GM18867 (cell line): ENCODE data around the gene RERG.

Source experiments
- ATAC-seq: cut with Tn5 transposase; IDR thresholded peaks from one replicate; pipeline ENCODE4 v1.9.1; 2021; ENCODE audit warnings: mild to moderate bottlenecking, moderate library complexity; ENCODE audit not compliant: unreplicated experiment

The RERG gene

DNA sequence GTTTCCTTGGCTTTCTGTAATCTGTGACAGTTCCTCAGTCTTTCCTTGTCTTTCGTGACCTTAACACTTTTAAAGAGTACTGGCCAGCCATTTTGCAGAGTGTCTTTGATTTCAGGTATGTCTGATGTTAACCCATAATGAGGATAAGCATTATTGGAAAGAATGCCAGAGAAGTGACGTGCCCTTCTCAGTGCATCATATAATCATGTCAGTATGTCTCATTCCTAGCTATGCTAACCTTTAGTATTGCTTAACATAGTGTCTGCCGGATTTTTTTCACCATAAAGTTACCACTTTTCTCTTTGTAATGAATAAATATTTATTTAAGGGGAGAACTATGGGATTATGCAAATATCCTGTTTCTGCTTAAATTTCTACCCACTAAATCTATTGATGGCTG is 28.5 kb downstream of the RERG start:
- no peak for ATAC-seq

DNA sequence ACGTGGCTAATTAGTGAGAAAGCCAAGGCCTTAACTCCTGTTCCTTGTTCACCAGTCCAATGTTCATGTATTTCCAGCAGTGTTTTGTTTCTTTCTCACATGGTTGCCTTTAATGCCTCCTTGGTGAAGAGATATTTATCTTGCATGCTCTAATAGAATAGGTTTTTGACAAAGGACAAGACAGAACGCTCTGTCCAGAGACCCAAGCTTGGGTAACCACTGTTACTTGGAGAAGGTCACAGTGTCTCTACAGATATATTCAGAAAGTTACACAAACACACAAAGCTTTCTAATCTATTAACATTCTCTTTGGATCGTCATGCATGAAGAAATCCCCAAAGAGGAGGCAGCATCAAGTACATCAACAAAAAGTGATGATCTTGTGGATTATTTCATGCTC is 33.1 kb downstream of the RERG start:
- ATAC-seq: no peak

DNA sequence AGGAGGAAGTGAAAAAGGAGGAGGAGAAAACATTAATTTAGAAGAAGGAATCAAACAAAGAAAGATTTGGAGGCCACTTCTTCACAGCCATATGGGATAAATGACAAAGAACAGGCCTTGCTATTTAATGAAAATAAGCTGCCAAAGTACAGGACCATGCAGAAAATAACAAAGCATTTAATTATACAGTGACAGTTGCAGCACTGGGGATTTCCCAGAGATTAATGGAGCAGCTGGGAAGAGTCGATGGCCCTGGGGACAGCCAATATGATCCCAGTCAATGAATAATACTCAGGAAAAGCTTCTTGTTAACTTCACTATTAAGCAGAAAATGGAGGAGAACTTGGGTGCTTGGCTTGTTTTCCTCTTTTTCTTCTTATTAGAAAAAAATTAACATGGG is 34.6 kb downstream of the RERG start:
- no peak for ATAC-seq

DNA sequence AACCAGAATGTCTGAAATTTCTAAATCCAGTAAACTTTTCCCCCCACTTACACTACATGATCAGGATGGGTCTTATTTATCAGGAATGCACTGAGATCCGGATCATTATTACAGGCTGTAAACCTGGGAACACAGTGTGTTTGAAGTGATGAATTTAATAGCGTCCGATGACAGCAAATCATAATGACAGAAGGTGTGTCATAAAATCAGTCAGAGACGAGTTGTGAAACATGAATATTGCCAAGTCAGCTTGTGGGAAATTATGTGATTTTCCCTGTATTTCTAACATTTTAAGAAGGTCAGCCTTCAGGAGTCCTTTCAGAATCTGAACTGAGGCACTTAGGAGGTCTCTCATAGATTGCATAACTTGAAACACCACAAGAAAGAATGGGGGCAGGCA is 36.7 kb downstream of the RERG start:
- ATAC-seq: no peak

DNA sequence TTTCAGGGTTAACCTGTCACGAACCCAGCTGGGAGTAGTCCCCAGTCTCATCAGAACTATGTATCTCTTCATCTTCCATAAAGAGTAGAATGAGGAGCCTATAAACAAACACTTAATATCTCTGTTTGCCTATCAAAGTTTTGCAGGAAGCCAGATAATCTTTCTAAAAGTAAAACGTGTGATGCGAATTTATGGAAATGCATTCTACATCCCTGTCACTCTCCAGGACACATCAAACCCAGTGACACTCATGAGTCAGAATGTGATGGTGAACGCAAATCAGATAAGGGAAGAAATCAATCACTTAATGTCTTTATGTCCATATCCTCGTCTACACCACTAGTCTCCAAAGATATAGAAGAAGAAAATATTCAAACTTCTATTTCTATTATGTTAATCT is 37.4 kb downstream of the RERG start:
- no peak for ATAC-seq

DNA sequence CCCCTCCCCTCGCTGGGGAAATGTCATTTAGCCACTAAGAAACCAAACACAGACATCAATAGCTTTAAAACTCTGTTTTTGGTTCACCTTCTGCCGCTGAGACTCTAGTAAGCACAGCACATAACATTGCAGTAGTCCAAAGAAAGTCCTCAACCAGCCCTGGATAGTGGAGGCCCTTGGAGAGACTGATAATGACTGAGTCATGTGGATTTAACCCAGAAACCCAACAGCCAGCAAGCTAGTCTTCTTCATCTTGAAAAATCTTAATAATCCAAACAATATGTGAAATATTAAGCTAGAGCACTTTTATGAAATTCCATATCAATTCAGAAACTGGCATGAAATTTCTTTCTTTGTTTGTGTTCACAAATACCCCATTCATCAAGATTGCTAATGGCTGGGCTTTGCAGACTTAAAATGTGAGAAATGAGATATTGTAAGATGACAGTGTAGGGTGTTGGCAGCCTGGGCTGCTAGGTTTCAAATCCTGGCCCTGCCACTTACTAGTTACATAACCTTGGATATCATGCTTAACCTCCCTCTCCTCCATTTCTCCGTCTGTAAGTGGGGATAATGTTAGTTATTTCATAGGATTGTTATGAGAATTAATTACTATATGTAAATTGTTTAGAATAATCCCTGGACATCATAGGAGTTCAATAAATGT is 40.1 kb downstream of the RERG start:
- ATAC-seq: no peak

DNA sequence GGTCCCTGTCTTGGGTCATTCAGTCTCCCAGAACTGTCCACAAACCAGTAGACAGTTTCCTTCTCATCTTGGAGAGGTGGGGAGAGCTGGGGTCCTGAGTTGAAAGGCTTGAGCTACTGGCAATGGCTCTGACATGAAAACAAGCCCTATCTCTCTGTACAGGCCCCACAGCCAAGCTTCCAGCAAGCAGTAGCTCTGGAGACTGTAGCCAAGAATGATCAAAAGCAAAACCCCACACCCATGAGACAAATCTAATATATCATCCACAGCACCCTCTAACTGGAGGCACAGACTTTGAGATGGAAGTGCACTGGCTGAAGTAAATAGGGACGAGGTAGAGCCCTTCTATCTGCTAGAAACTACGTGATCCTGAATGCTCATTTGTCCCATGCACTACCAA is 40.9 kb downstream of the RERG start:
- ATAC-seq: no peak

DNA sequence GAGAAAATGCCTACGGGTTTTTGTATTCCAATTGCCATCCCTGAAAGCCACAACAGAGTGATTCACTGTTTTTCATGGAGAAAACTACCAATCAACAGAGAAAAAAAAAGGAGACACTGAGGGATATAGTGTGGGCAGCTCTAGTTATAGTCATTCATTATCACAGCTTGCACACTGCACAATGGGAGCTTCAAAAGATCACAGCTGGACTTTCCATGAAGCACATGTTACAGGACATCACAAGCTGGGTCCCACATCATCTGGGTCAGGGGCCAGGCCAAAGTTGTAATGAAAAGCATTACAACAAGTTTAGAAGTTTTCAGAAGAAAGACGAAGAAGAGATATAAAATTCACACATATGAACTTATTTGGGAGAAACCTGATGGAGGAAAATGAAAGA is 41.5 kb downstream of the RERG start:
- no peak for ATAC-seq

DNA sequence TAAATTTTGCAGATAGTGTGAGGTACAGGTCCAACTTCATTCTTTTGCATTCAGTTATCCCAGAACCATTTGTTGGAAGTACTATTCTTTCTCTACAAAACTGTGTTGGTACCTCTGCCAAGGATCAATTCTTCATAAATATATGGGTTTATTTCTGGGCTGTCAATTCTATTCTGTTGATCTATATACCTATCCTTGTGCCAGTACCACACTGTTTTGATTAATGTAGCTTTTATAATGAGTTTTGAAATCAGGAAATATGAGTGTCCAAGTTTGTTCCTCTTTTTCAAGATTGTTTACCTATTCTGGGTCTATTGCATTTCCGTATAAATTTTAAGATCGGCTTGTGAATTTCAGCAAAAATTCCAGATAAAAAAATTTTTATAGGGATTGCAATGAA is 48.1 kb downstream of the RERG start:
- ATAC-seq: no peak

DNA sequence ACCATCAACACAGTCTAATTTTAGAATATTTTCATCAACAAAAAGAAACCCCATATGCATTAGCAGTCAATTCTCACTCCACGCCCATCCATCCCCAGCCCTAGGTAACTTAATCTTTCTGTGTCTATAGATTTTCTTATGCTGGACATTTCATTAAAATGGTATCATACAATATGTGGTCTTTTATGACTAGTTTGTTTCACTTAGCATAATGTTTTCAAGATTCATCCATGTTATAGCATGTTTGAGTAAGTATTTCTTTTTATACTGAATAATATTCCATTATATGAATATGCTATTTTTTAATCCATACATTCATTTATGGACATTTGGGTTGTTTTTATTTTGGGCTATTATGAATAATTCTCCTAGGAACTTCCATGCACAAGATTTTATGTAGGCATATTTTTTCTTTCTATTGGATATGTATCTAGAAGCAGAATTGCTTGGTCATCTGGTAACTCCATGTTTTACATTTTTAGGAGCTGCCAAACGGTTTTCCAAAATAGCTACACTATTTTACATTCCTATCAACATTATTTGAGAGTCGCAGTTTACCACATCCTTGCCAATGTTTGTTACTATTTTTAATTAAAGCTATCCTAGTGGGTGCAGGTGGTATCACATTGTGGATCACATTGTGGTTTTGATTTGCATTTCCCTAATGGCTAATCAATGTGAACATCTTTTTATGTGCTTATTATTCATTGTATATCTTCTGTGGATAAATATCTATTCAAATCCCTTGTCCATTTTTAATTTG is 49.0 kb downstream of the RERG start:
- no peak for ATAC-seq

DNA sequence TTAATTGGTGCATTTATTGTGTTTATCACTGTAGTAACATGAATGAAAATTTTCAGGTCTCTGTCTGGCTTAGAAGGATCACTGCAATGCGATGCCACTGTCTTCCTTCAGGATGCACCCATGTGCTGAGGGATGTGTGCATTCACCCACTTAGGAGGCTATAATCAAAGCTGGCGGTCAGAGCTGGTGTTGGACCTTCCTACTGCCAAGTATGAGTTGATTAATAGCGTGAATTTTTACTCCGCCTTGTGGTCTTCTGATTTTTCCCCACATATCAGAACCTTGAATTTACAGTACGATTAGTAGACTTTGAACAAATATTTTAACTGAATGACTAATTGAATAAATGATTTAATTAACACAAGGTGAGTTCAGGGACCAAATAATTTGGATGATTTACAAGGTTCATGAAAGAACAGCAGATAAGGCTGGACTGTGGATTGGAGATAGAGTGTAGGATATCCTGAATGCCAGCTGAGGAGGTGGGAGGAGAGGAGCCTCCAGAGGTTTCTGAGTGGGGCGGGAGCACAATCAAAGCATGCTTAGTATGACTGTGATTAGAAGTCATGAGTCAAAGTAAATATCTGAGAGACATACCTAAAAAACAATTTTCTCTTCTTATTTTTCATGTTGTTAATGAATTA is 50.1 kb downstream of the RERG start:
- no peak for ATAC-seq

DNA sequence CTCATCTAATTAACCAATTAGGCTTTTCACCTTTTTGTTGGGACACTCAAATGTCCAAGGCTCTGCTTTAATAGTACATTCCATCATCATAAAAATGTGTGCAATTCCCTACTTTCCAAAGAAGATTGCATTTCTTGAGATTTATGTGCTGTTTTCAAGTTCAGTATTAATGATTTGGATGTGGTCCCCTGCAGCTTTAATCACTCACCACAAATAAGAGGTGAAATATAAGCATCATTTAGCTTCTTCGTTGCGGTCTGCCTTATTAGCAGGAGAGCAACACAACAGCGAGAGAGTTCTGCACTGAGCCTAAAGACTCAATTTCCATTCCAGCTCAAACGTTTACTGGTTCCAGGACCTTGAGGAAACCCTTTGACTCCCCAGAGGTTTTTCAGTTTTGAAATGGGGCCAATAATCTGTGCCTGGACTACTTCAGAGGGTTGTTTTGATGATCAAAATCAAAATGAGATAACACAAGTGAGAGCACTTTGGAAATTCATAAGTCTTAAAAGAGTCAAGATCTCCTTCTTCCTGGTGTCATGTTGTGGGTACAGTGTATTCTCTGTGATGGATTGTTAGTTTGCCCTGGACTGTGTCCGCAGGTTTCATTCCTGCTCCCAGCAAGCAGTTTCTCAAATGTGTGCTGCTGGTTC is 53.1 kb downstream of the RERG start:
- no peak for ATAC-seq

DNA sequence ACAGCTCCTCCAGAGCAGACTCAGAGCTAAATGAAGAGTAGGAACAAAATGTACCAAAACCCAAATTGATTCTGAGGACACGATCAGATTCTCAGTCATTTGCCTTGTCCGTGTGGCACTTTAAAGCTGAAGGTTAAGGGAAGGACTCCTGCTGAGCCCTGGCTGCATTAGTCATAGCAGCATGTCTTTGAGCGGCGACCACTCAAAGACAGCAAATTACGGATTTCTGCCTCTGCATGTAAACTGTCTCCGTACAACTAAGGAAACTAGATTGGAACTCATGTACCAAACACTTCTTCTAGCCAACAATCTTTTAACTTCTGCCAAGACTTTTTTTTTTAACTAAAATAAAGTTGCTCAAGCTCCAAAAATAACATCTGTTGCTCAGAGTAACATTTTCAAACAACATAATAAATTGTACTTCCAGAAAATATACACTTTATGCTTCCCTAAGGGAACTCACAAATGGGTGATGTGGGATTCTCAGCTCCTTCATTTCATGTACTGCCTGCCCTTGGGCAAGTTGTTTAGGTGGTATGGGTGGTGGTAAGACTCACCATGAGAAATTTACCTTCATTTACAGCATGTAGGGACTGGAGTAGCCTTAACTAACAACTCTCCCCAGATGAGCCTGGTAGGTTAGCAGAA is 56.1 kb downstream of the RERG start:
- ATAC-seq: no peak

DNA sequence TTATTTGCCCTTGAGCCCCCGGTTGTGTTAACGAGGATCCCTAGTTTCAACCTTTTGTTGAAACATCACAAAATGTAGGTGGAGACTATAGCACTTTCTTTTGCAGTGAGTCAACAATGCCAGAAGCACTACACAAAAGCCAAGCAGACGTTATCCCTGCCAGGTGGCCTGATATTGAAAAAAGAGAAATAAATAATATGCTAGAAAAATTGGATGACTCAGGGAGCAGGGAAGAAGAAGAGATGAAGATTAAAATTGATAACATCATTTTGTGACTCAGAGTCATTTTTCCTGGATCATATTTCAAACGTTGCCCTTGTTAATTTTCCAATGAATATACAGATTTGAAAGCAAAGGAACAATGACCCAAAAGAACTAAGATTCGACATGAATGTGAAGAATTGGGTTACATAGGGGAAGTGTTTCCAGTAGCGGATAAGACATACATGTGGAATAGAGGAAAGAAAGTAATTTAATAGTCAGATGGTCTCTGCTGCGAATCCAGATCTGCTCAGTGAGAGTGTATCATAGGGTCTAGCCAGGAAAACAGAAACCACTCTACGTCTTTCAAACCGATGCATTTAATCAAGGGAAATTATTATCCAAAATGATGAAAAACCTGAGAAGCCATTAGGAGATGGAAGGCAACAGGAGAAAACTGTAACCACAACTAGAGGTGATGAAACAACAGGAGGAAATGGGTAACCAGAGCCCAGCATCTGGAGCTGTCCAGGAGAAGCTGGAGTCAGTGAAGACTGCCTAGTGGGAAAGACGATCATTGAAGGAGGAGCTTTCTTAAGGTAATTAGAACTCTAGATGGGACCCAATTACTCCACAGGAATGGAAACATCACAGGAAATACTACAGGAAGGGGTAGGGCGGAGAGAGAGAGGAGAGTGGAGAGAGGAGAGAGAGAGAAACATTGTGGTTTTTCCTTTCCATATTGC is 57.9 kb downstream of the RERG start:
- no peak for ATAC-seq

DNA sequence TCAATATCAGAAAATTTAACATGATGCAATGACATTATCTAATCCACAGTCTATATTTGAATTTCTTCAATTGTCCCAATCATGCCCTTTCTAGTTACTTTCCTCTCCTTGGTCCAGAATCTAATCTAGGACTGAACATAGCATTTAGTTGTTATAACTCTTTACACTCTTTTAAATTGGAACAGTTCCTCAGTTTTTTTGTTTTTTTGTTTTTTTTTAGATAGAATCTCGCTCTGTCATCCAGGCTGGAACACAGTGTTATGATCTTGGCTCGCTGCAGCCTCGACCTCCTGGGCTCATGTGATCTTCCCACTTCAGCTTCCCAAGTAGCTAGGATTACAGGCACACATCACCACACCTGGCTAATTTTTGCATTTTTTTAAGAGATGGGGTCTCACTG is 63.1 kb downstream of the RERG start:
- no peak for ATAC-seq

DNA sequence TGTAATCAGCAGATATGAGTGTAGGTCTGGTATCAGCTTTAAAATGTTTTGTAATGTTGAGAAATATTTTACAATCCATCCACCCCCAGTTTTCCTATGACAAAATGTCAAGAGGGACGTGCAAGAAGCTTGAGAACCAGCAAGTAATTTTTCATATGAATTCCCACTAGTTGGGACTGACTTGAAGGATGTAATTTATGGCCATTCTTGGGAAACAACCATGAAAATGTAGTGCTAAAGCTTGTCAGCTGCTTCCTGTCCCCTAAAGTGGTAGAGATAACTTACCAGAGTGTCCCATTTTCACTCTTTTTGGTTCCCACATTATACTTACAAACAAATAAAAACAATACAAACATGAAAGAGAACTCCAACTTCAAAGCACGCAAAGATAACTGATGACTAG is 63.9 kb downstream of the RERG start:
- ATAC-seq: no peak

DNA sequence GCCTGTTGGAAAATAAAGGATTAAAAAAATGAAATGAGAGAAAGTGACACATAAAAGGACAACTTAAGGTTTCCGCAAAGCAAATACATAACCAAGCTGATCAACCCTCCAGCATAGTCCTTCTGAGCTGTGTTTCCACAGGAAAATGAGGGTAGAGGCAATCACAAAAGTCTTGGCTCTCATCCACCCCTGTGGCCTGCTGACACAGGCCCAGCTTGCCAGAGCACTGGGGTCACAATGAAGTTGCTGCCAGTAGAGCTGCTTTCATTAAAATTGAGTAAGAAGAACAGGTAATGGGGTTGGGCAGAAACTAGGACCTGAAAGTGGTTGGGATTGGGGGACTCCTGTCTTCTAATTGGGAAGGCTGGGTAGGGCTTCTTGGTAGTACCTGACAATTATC is 65.9 kb downstream of the RERG start:
- no peak for ATAC-seq

DNA sequence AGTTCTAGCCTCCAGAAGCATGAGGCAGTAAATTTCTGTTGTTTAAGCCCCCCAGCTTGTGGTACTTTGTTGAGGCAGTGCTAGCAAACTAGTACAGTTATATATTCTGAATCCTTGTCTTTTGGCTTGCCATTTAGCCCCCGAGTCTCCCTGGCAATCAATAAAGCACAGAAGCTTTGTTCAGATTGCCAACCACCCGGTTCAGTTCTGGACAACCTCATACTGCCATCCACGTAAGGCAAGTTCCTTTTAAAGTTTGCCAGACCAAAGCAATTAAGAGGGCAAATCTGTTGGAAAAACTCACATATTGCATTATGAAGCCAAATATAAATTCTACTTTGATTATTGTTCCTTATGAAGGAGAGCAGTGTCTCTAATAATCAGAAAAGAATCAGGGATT is 67.1 kb downstream of the RERG start:
- no peak for ATAC-seq

DNA sequence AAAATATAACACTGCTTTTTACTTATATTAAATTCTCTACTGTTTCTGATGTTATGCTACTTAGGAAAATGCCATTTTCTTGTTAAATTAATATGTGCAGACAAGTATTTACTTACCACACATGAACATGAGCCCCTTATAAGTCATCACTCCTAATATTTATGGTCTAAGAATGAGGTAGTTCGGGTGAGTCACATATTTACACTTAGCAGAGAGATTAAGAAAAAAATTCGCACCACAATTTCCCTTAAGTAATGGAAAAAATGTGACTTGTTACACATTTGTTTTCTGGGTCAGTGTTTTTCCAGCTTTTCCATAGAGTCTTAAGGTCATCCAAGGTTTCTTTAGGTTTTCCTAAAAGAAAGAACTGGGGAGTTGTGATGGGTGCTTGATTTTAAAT is 68.3 kb downstream of the RERG start:
- no peak for ATAC-seq

DNA sequence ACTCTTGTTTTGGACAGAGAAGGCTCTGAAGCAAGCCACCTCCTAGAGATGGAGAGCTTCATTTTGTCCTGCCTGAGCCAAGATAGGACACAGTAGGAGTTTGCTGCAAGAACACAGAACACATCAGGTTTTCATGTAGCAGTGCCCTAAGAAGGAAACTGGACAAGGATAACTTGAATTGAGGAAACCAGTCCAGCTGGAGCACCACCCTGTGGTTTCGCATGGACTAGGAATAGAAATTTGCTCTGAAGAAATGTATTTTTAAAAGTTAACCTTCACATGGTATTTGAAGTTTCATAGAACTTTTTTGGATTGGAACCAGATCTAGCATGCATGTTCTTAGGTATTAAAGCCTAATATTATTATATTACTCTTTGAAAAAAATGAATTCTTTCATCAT is 68.8 kb downstream of the RERG start:
- ATAC-seq: no peak
